K562 (cell line): ENCODE measurements around the gene GSX2. TPM values are rescaled to one million over a fixed set of nuclear protein-coding genes. Genes with fewer than 3 reads are reported as not detected.

Experiments used
- ATAC-seq: fragments of 200-7000 bp; cut with Tn5 transposase; 3 replicates; pipeline ENCODE4 v1.9.1; 2020; ENCODE audit warnings: moderate library complexity
- BruUV-seq: library from RNA; stranded (reverse); fragments of 400-500 nt; replicated peaks from 2 replicates; lab custom pipeline; 2021; lab: Mats Ljungman, UMichigan
- CTCF ChIA-PET: fragments of 300-600 bp; formaldehyde crosslinking; extraction: SDS; loops from one replicate; lab custom pipeline; 2021; ENCODE audit warnings: low intra/inter-chr PET ratio; lab: Yijun Ruan, JAX
- POLR2A ChIA-PET: fragments of 300-600, 350-650 bp; sonication (Branson Sonifier 250); formaldehyde crosslinking; extraction: SDS; loops from one replicate; lab custom pipeline; 2021; ENCODE audit warnings: antibody characterized with exemption, inconsistent platforms; lab: Yijun Ruan, JAX
- DNase-seq, 4 experiments: peaks; one replicate each; pipeline versions ENCODE4 v3.0.0 to v3.0.0-alpha.2; 2011 to 2018; ENCODE audit warnings: low spot score in 3 of 4, mixed read lengths in 3 of 4; ENCODE audit errors: extremely low read depth in 1 of 4
- FAIRE-seq: peaks from 2 replicates; lab custom pipeline; 2011; peaks lifted over from hg19 to GRCh38; lab: Jason Lieb, UNC
- H2AFZ ChIP-seq: 2 replicates; pipeline ENCODE4 v1.6.0; 2011; ENCODE audit warnings: low read depth, low read length, control low read depth, inconsistent platforms
- H3K27ac ChIP-seq: fragments of 200-600 bp; 3 replicates; pipeline ENCODE4 v1.8.0; 2011; ENCODE audit warnings: low read depth, mild to moderate bottlenecking, control low read depth, inconsistent platforms, low read length, moderate library complexity, mixed read lengths; ENCODE audit errors: extremely low read depth
- H3K27me3 ChIP-seq, 2 experiments: fragments of 300-600 bp in 1 of 2; 2 replicates in 1 of 2; 3 replicates in 1 of 2; pipeline versions ENCODE4 v1.6.0 to v1.8.0; 2011; ENCODE audit warnings: inconsistent platforms in 2 of 2, low read length in 2 of 2, mild to moderate bottlenecking in 1 of 2, mixed read lengths in 1 of 2, moderate library complexity in 1 of 2; ENCODE audit not compliant: control insufficient read depth in 2 of 2, insufficient read depth in 2 of 2
- H3K36me3 ChIP-seq: fragments of 300-600 bp; 3 replicates; pipeline ENCODE4 v1.8.0; 2011; ENCODE audit warnings: mild to moderate bottlenecking, low read length, inconsistent platforms; ENCODE audit not compliant: control insufficient read depth, insufficient read depth
- H3K4me1 ChIP-seq, 2 experiments: fragments of 200-600 bp in 1 of 2; replicated peaks in 1 of 2; 2 replicates in 1 of 2; 3 replicates in 1 of 2; pipeline versions ENCODE4 v1.5.1 to v1.8.0; 2011; ENCODE audit warnings: inconsistent platforms in 2 of 2, low read length in 2 of 2, mild to moderate bottlenecking in 1 of 2, mixed read lengths in 1 of 2, moderate library complexity in 1 of 2; ENCODE audit not compliant: control insufficient read depth in 2 of 2, insufficient read depth in 2 of 2
- H3K4me2 ChIP-seq: 2 replicates; pipeline ENCODE4 v1.6.1; 2011; ENCODE audit warnings: low read length, control low read depth, inconsistent platforms, mixed read lengths; ENCODE audit not compliant: insufficient read depth
- H3K4me3 ChIP-seq: fragments of 200-600 bp; sonication (generic), shearing (Covaris generic); 2 replicates; pipeline ENCODE4 v1.5.1; 2016; ENCODE audit warnings: control low read depth, inconsistent platforms
- H3K79me2 ChIP-seq: fragments of 200-600 bp; 3 replicates; pipeline ENCODE4 v1.8.0; 2011; ENCODE audit warnings: low read length, inconsistent platforms; ENCODE audit not compliant: control insufficient read depth, insufficient read depth
- H3K9ac ChIP-seq, 2 experiments: 2 replicates each; pipeline versions ENCODE4 v1.6.0 to v1.6.1; 2011; ENCODE audit warnings: low read depth in 2 of 2, low read length in 2 of 2, control low read depth in 1 of 2, inconsistent platforms in 1 of 2, mild to moderate bottlenecking in 1 of 2, mixed read lengths in 1 of 2; ENCODE audit not compliant: insufficient read depth in 1 of 2
- H3K9me1 ChIP-seq: one replicate; pipeline ENCODE4 v1.6.0; 2011; ENCODE audit warnings: inconsistent platforms, mild to moderate bottlenecking, low read length, moderate library complexity; ENCODE audit not compliant: control insufficient read depth, insufficient read depth
- H3K9me3 ChIP-seq: replicated peaks from 2 replicates; pipeline ENCODE4 v1.5.1; 2011; ENCODE audit warnings: low read depth, low read length, inconsistent platforms; ENCODE audit not compliant: control insufficient read depth, insufficient read depth
- H4K20me1 ChIP-seq: replicated peaks from 2 replicates; pipeline ENCODE4 v1.6.1; 2011; ENCODE audit warnings: low read length, inconsistent platforms, mixed read lengths; ENCODE audit not compliant: control insufficient read depth, insufficient read depth
- CBX1 ChIP-seq: sonication (generic); IDR thresholded peaks from 2 replicates; pipeline ENCODE4 v1.6.1; 2016; ENCODE audit warnings: antibody characterized with exemption, low read depth, mild to moderate bottlenecking
- DPF2 ChIP-seq: fragments of 450-650 bp; IDR thresholded peaks from 2 replicates; pipeline ENCODE4 v1.6.1; 2016
- ESRRB ChIP-seq: fragments of 250-450 bp; sonication (Bioruptor Pico); IDR thresholded peaks from 2 replicates; pipeline ENCODE4 v1.5.0; 2020; ENCODE audit warnings: mild to moderate bottlenecking, moderate library complexity, borderline replicate concordance
- PHB ChIP-seq: fragments of 250-450 bp; sonication (Bioruptor Pico); IDR thresholded peaks from 2 replicates; pipeline ENCODE4 v1.5.0; 2021
- PYGO2 ChIP-seq: fragments of 450-650 bp; IDR thresholded peaks from 2 replicates; pipeline ENCODE4 v1.6.1; 2016; ENCODE audit warnings: mild to moderate bottlenecking, missing genetic modification characterization, moderate library complexity, missing compliant biosample characterization
- TSC22D4 ChIP-seq: fragments of 450-650 bp; IDR thresholded peaks from 2 replicates; pipeline ENCODE4 v1.6.1; 2016; ENCODE audit warnings: missing genetic modification characterization, missing biosample characterization, control low read depth
- ZNF212 ChIP-seq: fragments of 450-650 bp; formaldehyde crosslinking; IDR thresholded peaks from 2 replicates; pipeline ENCODE4 v1.4.0; 2020; ENCODE audit warnings: mild to moderate bottlenecking
- ZNF717 ChIP-seq: fragments of 250-450 bp; sonication (Bioruptor Pico); IDR thresholded peaks from 2 replicates; pipeline ENCODE4 v1.5.0; 2021
- WGBS: fragments of 100-300 bp; shearing (Covaris generic); methylation state at CpG from one replicate; pipeline ENCODE4 v1.1.6; 2016; ENCODE audit warnings: low coverage, mixed read lengths; ENCODE audit not compliant: insufficient coverage; ENCODE audit errors: missing lambda C conversion rate; 5-methylcytosine and 5-hydroxymethylcytosine counted together
- in situ Hi-C: fragments of 300-500 bp; cut with MboI; formaldehyde crosslinking; loops from 4 replicates; pipeline ENCODE4 v1.15.0; 2018; ENCODE audit warnings: inconsistent platforms, mixed read lengths
- intact Hi-C: fragments of 100-400 bp; cut with micrococcal nuclease; formaldehyde crosslinking; loops from 2 replicates; pipeline ENCODE4 v1.14.2; 2022
- polyA plus RNA-seq, 8 experiments: library from polyadenylated mRNA; depleted of rRNA in 4 of 8; stranded (reverse) in 5 of 8; unstranded in 3 of 8; fragments of >200 nt; fragmentation: Nextera tagmentation in 2 of 8; fragmentation: Illumina TruSeq in 1 of 8; extraction: Ambion mirVana in 2 of 8; extraction: Trizol in 1 of 8; gene quantifications; 2 replicates each; pipeline versions ENCODE4 v1.2.1 to v1.2.3, GENCODE V29; 2011 to 2014; ENCODE audit warnings: inconsistent platforms in 1 of 8, missing spikeins in 1 of 8
- total RNA-seq, 7 experiments: library from RNA; depleted of rRNA in 6 of 7; stranded (reverse); fragments of >200 nt in 6 of 7; fragmentation: Illumina TruSeq in 2 of 7; extraction: Trizol in 2 of 7; gene quantifications; 2 replicates each; pipeline versions ENCODE4 v1.2.1 to v1.2.3, GENCODE V29; 2011 to 2021; ENCODE audit warnings: low replicate concordance in 1 of 7
- TF ChIP-seq, protein P1 (sequence below): fragments of 250-450 bp; sonication (Bioruptor Pico); IDR thresholded peaks from 2 replicates; pipeline ENCODE4 v1.8.0; 2021; ENCODE audit warnings: borderline replicate concordance, mild to moderate bottlenecking, moderate library complexity; ENCODE audit not compliant: poor library complexity, severe bottlenecking
- TF ChIP-seq, protein P2 (sequence below): fragments of 250-450 bp; sonication (Bioruptor Pico); IDR thresholded peaks from 2 replicates; pipeline ENCODE4 v1.5.0; 2021; ENCODE audit warnings: mild to moderate bottlenecking, borderline replicate concordance

GSX2 gene
- total and polyA plus RNA-seq, 9 of the 15 experiments (the other 6 are each of a cell fraction or from before 2014, with no cell fraction given): not detected

DNA sequence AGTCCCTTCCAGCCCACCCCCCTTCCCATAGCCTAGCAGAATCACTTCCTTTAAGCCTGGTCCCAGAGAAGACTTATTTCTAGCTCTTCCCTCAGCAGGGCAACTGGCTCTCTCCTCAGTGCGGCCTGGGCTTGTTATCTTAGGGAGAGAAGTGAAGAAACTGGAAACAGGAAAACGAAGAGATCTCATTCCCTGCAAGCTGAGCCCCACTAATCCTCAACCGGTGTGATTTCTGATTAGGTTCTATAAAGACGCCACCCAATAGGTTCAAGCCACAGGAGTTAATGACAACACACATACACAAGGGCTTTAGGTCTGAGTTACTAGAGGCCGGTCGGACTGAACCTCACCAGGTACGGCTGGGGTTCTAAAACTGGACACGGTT, 3.2 kb downstream of the GSX2 start:
- H3K4me1 ChIP-seq: peaks cover 0 to 7% of the 10 kb centered on the region in 2 experiments; a peak in 2 of 5 replicates
- POLR2A ChIA-PET: no interaction called here

DNA sequence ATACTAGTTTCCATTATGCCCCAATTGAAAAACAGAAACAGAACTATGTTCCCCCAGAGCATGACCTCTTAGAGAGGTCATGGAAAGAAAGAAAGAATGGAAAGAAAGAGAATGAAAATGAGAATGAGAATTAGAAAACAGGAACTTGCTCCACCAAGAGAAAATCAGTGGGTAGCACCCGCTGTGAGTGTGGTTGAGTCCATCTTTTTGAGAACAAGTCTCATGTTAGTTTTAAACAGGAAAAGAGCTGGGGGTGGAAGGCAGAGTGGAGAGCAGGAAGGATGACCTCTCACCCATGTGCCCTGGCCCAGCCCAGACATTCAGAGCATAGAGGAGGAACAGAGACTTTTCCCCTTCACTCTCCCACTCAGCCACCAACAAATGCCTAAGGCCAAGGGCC, 4.9 kb downstream of the GSX2 start:
- WGBS: 0% methylated on average over 1 of the region's 1 CpG
- Histone ChIP-seq H3K36me3 (no peaks in the 10 kb centered on the region), H3K9me3 (no peaks in the 10 kb centered on the region), H3K4me1 (peaks cover 0 to 16% of the 10 kb centered on the region in 2 experiments; a peak in 2 of 5 replicates), H4K20me1 (no peaks in the 10 kb centered on the region; the same call in 1 of the 2 replicates), H3K4me3 (no peak overlapping the region), H3K27me3 (peaks cover 56 to 71% of the 10 kb centered on the region in 2 experiments), H3K27ac (no peak overlapping the region), H3K9ac (no peak overlapping the region), H2AFZ (no peak overlapping the region), H3K4me2 (no peak overlapping the region), H3K79me2 (no peaks in the 10 kb centered on the region), H3K9me1 (no peaks in the 10 kb centered on the region)
- POLR2A ChIA-PET: no interaction called here
- CTCF ChIA-PET: no interaction called here
- FAIRE-seq (no peak), ATAC-seq (no peak), DNase-seq (no peak)
- intact Hi-C loops (no loop called here), in situ Hi-C loops (no loop called here)
- no TSS peak for BruUV-seq
- TF ChIP-seq TSC22D4 (tag) (no peak), ESRRB (no peak), ZNF717 (CRISPR knock-in tag) (no peak), PHB (CRISPR knock-in tag) (no peak), ZNF212 (no peak)
- TF ChIP-seq, protein P1, sequence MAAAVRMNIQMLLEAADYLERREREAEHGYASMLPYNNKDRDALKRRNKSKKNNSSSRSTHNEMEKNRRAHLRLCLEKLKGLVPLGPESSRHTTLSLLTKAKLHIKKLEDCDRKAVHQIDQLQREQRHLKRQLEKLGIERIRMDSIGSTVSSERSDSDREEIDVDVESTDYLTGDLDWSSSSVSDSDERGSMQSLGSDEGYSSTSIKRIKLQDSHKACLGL (CRISPR knock-in tag): no peak
- TF ChIP-seq, protein P2, sequence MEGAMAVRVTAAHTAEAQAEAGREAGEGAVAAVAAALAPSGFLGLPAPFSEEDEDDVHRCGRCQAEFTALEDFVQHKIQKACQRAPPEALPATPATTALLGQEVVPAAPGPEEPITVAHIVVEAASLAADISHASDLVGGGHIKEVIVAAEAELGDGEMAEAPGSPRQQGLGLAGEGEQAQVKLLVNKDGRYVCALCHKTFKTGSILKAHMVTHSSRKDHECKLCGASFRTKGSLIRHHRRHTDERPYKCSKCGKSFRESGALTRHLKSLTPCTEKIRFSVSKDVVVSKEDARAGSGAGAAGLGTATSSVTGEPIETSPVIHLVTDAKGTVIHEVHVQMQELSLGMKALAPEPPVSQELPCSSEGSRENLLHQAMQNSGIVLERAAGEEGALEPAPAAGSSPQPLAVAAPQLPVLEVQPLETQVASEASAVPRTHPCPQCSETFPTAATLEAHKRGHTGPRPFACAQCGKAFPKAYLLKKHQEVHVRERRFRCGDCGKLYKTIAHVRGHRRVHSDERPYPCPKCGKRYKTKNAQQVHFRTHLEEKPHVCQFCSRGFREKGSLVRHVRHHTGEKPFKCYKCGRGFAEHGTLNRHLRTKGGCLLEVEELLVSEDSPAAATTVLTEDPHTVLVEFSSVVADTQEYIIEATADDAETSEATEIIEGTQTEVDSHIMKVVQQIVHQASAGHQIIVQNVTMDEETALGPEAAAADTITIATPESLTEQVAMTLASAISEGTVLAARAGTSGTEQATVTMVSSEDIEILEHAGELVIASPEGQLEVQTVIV: no peak

More for the DNA sequence above, 3.2 kb downstream of the GSX2 start:
- DNase-seq (no peak), FAIRE-seq (no peak)
- Histone ChIP-seq H3K9ac (no peak overlapping the region), H4K20me1 (no peaks in the 10 kb centered on the region; the same call in 1 of the 2 replicates), H3K9me1 (no peaks in the 10 kb centered on the region), H3K36me3 (no peaks in the 10 kb centered on the region), H3K4me2 (no peak overlapping the region), H3K4me3 (no peak overlapping the region), H3K27ac (no peak overlapping the region), H3K27me3 (peaks cover 55 to 69% of the 10 kb centered on the region in 2 experiments), H3K79me2 (no peaks in the 10 kb centered on the region)
- CTCF ChIA-PET: no interaction called here
- BruUV-seq: no TSS peak
- no peak for TF ChIP-seq DPF2
- TF ChIP-seq PYGO2 (tag): no peak
- no peak for TF ChIP-seq CBX1
- TF ChIP-seq, all 486 proteins: peak for 0
- H3K9me3 ChIP-seq: no peaks in the 10 kb centered on the region
- WGBS: 32% methylated on average over 8 of the region's 8 CpGs
- in situ Hi-C loops (no loop called here), intact Hi-C loops (no loop called here)
- no peak overlapping the region for H2AFZ ChIP-seq
- ATAC-seq: no peak
